Stimulated activated CD4-positive, alpha-beta T cell treated with anti-CD3 and anti-CD28 coated beads, Interleukin-1b, Interleukin-23, amount 100 ng/mL, for 4 hours (primary cell): ENCODE results near the gene LRRC8E.
"Not testable (repeated sequence)": the region's sequence is repeated elsewhere in the genome, so short reads cannot be mapped to it uniquely, and the experiment has no call there.

ENCODE experiments used
- DNase-seq, 2 donors: peaks; one replicate each; pipeline ENCODE4 v3.0.0-alpha.2; 2020; ENCODE audit warnings: low read depth in 2 of 2

The LRRC8E gene

DNA sequence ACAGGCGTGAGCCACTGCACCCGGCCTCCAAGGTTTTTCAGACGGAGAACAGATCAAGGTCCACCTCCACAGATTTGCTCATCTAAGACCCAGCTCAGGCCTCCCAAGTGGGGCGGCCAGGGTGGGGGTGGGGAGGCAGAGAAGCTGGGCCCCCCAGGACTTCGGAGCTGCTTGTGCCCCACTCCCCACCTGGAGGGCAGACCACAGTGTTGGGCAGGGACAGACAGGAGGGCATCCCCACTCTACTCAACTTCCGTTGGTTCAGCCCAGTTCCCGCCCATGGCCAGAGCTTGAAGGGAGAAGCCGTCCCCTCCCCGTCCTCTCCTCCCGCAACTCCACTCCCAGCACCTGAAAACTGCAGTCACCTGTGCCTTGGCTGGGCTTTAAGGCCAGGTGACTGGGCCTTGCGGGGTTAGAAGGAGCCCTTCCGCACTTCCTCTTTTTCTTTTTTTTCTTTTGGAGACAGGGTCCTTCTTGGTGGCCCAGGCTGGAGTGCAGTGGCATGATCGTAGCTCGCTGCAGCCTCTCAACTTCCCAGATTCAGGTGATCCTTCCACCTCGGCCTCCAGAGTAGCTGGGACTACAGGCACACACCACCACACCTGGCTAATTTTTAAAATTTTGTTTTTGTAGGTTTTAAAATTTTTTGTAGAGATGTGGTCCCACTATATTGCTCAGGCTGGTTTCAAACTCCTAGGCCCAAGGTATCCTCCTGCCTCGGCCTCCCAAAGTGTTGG is 734 bp upstream of the LRRC8E start:
- DNase-seq, result no peak

DNA sequence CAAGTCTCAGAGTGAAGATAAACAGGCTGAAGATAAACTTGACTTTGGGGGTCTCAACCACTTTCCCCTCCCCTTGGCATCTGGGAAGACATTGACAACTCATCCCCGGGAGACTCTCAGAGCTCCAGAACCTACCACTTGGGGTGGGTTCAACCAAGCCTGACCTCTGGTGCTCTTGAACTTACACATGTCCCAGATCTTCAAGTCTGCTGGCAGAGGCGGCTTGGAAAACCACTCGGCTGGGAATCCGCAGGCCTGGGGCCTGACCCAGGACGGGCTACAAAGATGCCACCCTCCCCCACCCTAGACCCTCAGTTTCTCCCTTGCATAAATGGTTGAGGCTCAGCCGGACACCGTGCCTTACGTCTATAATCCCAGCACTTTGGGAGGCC is 512 bp downstream of the LRRC8E start:
- DNase-seq, result no peak

DNA sequence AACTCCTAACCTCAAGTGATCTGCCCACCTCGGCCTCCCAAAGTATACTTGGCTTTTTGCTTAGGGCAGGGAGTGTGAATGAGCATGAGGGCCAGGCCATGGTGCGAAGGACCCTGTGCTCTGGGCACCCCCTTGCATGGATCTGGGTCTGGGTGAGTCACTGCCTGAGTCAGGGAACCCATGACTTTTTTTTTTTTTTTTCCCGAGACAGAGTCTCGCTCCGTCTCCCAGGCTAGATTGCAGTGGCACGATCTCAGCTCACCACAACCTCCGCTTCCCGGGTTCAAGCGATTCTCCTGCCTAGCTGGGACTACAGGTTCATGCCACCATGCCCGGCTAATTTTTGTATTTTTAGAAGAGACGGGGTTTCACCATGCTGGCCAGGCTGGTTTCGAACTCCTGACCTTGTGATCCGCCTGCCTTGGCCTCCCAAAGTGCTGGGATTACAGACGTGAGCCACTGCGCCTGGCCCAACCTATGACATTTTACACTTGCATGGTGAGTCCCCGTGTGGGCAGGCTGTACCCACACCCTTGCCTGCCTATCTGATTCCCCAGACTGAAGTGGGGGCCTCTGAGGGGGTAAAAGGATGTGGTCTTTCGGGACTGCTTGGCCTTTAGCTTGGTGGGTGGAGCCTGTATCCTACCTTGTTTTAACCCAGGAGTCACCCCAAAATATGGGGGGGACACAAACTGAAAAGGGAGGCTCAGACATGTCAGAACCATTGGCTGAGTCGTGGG is 5.2 kb downstream of the LRRC8E start:
- DNase-seq, result not testable (repeated sequence)

DNA sequence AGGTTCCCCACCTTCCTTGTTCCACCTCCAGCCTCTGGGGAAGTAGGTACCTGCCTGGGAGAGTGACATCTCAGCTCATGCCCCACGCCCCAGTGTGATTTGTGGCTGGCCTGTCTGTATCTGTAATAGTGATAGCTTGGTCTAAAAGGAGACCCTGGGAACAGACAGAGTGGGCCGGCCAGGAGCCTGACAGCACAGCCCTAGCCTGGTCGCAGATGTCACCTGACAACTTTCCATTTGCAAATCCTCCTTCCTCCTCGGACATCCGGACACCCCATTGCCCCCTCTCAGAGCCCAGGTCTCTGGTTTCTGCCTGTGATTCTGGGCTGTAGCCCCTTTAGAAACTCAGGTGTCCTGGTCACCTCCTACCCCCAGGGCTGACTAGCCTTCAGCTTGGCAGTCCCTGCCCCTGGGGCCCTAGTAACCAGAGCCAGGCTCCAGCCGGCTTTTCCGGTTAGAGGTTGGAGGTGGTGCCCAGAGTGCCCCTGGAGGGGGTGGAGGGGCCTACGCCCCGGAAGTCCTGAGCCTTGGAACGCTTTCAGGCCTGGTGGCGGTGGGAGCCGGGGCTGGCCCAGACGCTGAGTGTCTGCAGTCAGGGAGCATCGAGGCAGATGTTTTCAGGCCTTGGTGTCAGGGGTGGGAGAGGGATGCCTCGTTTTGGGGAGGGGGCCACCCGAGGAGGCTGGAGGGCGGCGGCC is 6.5 kb downstream of the LRRC8E start:
- no peak for DNase-seq

DNA sequence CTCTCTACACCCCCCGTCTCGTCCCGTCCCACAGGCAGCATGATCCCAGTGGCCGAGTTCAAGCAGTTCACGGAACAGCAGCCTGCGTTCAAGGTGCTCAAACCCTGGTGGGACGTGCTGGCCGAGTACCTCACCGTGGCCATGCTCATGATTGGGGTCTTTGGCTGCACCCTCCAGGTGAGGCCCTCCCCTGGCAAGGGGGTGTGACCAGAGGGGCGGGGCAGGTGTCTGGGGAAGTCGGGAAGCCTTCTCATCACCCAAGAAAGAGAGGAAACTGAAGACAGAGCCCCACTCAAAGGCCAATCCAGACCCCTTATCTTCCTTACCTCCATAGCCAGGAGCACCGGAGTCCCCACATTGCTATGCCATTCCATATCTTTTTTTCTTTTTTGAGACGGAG is 7.3 kb downstream of the LRRC8E start:
- DNase-seq, result no peak

DNA sequence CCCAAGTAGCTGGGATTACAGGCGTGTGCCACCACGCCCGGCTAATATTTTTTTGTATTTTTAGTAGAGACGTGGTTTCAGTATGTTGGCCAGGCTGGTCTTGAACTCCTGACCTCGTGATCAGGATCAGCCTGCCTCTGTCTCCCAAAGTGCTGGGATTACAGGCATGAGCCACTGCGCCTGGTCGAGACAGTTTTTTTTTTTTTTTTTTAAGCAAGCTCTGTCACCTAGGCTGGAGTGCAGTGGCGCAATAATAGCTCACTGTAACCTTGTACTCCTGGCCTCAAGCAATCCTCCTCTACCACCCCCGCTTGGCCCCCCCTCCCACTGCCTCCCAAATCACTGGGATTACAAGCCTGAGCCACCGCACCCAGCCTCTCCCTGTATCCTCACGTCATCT is 9.0 kb downstream of the LRRC8E start:
- DNase-seq, result no peak

DNA sequence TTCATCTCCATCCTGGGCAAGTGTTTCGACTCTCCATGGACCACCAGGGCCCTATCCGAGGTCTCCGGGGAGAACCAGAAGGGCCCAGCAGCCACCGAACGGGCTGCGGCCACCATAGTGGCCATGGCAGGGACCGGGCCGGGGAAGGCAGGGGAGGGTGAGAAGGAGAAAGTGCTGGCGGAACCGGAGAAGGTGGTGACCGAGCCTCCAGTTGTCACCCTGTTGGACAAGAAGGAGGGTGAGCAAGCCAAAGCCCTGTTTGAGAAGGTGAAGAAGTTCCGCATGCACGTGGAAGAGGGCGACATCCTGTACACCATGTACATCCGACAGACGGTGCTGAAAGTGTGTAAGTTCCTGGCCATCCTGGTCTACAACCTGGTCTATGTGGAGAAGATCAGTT is 10.7 kb downstream of the LRRC8E start:
- no peak for DNase-seq

DNA sequence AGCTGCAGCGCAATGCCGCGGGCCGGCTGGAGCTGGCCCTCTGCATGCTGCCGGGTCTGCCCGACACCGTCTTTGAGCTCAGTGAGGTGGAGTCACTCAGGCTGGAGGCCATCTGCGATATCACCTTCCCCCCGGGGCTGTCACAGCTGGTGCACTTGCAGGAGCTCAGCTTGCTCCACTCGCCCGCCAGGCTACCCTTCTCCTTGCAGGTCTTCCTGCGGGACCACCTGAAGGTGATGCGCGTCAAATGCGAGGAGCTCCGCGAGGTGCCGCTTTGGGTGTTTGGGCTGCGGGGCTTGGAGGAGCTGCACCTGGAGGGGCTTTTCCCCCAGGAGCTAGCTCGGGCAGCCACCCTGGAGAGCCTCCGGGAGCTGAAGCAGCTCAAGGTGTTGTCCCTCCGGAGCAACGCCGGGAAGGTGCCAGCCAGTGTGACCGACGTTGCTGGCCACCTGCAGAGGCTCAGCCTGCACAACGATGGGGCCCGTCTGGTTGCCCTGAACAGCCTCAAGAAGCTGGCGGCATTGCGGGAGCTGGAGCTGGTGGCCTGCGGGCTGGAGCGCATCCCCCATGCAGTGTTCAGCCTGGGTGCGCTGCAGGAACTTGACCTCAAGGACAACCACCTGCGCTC is 11.6 kb downstream of the LRRC8E start:
- DNase-seq, result no peak

DNA sequence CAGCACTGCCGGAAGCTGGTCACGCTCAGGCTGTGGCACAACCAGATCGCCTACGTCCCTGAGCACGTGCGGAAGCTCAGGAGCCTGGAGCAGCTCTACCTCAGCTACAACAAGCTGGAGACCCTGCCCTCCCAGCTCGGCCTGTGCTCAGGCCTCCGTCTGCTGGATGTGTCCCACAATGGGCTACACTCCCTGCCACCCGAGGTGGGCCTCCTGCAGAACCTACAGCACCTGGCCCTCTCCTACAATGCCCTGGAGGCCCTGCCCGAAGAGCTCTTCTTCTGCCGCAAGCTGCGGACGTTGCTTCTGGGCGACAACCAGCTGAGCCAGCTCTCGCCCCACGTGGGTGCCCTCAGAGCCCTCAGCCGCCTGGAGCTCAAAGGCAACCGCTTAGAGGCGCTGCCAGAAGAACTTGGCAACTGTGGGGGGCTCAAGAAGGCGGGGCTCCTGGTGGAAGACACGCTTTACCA is 12.1 kb downstream of the LRRC8E start:
- no peak for DNase-seq

DNA sequence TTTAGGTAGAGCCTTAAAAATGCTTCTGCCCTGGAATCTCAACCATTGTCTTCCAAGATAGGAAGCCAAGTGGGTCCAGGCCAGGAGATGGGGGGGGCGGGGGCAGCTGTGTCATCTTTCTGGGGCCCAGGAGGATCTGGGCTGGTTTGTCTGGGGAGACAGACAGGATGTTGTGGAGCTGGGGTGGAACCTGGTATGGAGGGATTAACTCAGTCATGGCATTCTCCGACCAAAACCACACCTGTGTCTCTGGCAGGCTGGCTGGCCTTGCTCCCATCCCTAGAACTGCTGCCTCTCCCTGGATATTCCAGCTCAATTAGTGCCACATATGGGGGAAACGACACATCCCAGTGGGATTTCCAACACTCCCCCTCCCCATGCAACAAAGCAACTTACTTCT is 12.6 kb downstream of the LRRC8E start:
- no peak for DNase-seq

DNA sequence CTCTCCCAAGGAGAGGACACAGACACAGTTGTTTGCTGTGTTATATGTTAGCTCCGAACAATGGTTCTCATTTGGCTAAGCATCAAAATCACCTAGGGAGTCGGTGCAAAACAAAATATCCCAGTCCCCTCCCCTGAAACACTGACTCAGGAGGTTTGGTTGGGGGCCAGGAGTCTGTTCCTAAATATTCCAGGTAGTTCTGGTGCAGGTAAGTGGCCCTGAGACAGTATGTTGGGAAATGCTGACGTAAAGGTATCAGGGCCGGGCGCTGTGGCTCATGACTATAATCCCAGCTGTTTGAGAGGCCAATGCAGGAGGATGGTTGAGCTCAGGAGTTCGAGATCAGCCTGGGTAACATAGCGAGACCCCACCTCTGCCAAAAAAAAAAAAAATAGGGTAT is 13.0 kb downstream of the LRRC8E start:
- no peak for DNase-seq

DNA sequence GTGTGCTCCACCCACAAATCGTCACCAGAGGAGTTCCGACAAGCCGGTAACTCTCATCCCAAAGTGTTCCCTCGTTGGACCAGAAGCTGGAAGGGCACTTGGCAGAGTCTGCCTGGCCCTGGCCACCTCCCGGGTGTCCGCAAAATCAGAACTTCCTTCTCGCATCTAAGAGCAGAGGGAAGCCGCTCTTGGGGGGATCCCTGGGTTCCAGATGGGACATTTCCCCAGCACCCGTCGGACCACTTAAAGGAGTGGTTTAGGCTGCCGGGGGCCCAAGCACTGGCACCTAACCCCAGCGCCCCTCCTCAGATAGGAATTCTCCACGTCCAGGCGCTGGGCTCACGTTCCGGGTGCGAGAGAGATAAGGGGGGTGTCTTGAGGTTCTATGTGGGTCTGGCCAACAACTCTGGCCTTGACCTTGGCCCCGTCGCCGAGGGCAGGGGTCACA is 14.5 kb downstream of the LRRC8E start:
- DNase-seq, result no peak

DNA sequence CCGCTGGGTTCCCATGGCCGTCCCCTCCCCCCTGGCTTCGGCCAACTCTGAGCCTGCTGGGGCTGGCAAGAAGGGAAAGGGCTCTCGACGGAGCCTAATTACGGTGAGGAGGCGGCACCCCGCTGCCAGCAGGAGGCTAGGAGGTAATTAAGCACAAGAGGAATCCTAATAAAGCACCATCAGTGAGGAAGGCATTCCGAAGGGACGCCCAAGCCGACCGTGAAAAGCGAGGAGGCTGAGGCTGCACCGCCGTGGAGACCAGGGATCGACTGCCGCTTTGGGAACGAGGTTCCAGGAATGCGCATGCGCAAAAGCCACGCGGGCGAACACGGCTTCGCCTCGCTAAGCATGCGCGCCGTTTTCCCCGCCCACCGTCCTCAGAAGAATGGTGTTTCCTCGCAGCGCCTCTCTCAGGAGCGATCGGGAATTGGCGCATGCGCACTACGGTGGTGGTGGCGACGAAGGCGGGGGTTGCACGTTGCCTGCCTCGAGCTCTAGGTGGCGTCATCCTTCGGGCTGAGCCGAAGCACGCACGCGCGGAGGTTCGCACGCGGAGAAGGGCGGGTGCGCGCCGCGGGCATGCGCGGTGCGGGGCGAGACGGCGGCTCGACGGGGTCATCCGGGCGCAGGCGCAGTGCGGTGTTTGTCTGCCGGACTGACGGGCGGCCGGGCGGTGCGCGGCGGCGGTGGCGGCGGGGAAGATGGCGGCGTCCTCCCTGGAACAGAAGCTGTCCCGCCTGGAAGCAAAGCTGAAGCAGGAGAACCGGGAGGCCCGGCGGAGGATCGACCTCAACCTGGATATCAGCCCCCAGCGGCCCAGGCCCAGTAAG is 15.1 kb downstream of the LRRC8E start, which contains the start of gene MAP2K7:
Gene MAP2K7, plus strand, starts transcription at position 634 of the 830 bp plus-strand sequence. Its CDS starts 68 bp downstream, at position 702.
- peak; percentile 100 for DNase-seq

DNA sequence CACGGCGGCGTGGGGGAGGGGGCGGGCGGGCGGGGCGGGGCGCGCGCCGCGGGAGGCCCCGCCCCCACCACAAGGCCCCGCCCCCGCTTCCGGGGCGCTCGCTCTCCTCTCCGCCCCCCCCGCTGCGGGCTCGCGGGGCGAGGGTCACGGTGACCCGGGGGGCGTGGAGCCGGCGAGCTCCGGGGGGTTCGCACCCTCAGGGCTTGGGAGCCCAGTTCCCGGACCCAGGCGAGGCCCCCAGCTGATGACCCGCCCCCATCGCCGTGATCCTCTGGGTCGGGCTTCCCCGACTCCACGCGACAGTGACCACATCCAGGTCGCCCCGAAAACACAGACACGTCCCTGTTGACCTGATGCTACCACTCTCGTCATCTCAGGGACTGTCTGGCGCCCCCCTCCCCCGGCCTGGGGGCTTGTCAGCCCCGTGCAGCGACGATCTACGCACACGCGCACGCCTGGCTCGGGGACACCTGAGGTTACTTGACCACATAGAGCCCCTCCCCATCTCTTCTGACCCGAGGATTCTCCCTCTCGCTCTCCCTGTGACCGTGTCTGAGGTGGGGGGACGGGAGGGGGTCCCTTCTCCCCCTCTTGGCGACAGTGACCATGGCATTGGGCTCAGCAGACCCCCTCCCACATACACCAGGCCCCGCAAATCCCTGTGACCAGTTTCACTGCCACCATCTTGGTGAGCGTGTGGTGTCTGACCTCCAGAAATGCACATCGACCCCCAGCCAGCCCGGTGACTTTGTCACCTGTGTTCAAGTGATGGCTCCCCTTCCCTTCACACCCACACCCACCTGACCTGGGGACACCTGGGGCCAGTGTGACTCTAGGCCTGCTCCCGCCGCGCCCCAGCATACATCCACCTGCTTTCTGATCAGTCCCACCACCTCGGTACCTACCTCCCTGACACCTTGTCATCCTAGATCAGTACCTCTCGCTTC is 16.0 kb downstream of the LRRC8E start:
- DNase-seq, result no peak

DNA sequence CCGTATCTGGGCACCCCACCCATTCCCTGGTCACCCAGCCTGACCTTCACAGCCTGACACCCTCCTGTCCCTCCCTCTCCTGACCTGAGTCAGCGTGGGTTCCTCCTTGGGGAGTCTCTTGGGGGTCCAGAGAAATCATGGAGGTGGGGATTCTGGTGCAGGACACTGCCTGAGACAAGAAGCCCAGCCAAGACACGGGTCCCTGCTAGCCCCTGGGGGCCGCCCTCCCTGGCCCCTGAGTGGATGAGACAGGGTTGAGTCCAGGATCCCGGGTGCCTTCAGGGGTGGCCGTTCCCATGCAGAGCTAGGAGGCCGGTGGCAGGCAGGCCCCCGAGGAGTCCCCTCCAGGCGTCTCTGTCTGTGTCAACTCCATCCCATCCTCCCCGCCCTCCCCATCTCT is 17.0 kb downstream of the LRRC8E start:
- DNase-seq, result no peak

DNA sequence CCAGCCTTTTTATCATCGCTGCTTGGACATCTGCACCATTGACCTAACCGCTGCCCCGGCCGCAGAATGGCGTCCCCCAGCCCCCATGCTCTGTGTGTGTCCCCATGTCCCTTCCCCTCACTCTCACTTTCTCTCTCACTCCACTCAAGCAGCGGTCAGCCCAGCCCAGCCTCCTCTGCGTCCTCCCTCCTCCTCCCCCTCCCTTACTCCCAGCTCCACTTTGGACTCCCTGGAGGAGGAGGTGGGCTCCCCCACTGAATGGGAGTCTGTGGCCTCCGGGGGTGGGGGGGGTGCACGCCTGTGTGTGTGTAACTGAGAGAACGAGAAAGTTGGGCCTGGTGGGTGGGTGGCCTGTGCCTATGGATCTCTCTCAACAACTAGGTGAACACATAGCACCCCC is 17.5 kb downstream of the LRRC8E start:
- no peak for DNase-seq

DNA sequence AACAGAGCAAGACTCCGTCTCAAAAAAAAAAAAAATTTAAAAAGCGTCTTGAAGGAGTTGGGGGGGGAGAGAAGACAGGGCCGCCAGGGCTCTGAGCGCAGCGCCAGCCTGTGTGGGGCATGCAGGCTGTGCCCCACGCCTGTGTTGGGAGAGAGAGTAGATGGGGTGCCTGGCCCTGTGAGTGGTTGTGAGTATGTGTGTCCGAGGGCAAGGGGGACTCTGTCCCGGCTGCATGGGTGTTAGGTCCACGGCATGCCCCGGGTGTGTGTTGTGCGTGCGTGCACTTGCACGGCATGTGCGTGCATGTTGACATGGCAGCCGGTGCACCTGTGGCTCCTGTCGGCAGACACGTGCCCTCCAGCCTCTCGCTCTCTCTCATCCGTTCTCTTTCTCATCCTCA is 18.8 kb downstream of the LRRC8E start:
- no peak for DNase-seq

DNA sequence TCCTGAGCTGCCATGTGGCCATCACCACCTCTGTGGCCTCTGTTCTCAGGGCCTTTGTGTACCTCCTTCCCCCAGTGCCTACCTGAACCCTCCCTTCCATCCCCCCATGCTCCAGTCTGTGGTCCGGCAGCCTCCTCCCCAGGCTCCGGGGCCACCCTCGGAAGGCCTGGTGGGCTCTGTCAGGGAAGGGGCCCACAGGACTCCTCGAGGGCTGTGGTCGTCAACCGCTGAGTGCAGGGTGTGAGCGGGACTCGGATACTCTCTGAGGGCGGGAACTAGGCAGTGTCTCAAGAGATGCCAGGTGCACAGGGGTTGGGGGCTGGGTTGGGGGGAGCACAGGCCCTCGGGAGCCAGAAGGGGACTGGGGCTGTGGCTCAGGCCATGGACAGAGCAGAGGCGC is 19.2 kb downstream of the LRRC8E start:
- DNase-seq, result no peak

DNA sequence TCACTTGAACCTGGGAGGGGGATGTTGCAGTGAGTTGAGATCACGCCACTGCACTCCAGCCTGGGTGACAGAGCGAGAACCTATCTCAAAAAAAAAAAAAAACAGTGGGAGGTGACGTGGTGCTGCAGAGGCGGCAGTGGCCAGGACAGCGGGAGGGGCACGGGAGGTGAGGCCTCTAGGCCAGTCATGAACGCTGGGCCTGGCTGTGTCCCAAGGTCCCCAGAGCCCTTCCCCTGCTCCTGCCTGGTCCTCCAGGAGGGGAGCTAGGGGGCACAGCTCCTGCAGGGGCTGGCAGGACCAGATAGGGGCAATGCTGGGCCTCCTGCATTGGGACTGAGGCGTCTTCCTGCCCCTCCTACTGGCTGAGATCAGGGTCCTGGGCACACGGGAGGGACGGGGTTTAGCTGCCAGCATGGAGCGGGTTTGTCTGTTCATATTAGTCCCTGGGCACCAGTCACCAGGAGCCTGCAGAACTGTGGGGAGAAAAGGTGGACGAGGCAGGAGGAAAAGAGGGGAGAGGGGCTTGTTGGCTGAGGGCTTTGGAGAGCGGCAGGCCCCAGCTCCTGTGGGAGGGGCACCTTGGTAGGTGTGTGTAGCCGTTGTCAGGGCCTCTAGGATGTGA is 19.9 kb downstream of the LRRC8E start:
- DNase-seq, result no peak
